B cell (primary cell): ENCODE results near the gene GHR. TPM values are rescaled to one million over a fixed set of nuclear protein-coding genes. Genes with fewer than 3 reads are reported as not detected.

Source experiments
- ATAC-seq: fragments of 200-7000 bp; cut with Tn5 transposase; one replicate; pipeline ENCODE4 v1.10.0; 2021; ENCODE audit warnings: low read depth, mild to moderate bottlenecking, moderate number of reproducible peaks, moderate library complexity
- CTCF ChIA-PET: fragments of 350-600 bp; sonication (Branson Sonifier 250); formaldehyde crosslinking; loops from one replicate; lab custom pipeline; 2021; ENCODE audit warnings: antibody characterized with exemption, inconsistent platforms; lab: Charles Lee
- POLR2A ChIA-PET: fragments of 350-600 bp; sonication (Branson Sonifier 250); formaldehyde crosslinking; loops from one replicate; lab custom pipeline; 2021; ENCODE audit warnings: antibody characterized with exemption; lab: Charles Lee
- DNase-seq: peaks from one replicate; pipeline ENCODE4 v3.0.0; 2013
- H2AFZ ChIP-seq: 2 replicates; pipeline ENCODE4 v1.6.1; 2012; ENCODE audit warnings: mild to moderate bottlenecking, low read depth, low read length; ENCODE audit not compliant: insufficient read depth, poor library complexity, severe bottlenecking
- H3K27ac ChIP-seq, 2 donors: 1 replicate in 1 of 2; 2 replicates in 1 of 2; pipeline ENCODE4 v1.5.1; 2012 to 2013; ENCODE audit warnings: low read length in 2 of 2, mild to moderate bottlenecking in 2 of 2, moderate library complexity in 1 of 2
- H3K27me3 ChIP-seq, 4 experiments: fragments of 200-600 bp in 1 of 4; sonication (generic) in 1 of 4; replicated peaks in 1 of 4; 1 replicate in 2 of 4; 2 replicates in 2 of 4; pipeline versions ENCODE4 v1.6.1 to v1.7.0; 2013 to 2016; ENCODE audit warnings: low read length in 3 of 4, mild to moderate bottlenecking in 2 of 4, mixed read lengths in 1 of 4, moderate library complexity in 1 of 4; ENCODE audit not compliant: insufficient read depth in 4 of 4, control insufficient read depth in 3 of 4; ENCODE audit errors: control extremely low read depth in 1 of 4
- H3K36me3 ChIP-seq, 2 experiments: replicated peaks in 1 of 2; 1 replicate in 1 of 2; 2 replicates in 1 of 2; pipeline versions ENCODE4 v1.6.1 to v1.7.1; 2013; ENCODE audit warnings: low read length in 1 of 2; ENCODE audit not compliant: insufficient read depth in 2 of 2, control insufficient read depth in 1 of 2; ENCODE audit errors: control extremely low read depth in 1 of 2, extremely low read depth in 1 of 2
- H3K4me1 ChIP-seq, 2 donors: fragments of 200-600 bp in 1 of 2; sonication (generic) in 1 of 2; 1 replicate in 1 of 2; 2 replicates in 1 of 2; pipeline versions ENCODE4 v1.5.1 to v1.6.1; 2013 to 2017; ENCODE audit warnings: low read length in 2 of 2; ENCODE audit not compliant: control insufficient read depth in 2 of 2, insufficient read depth in 2 of 2
- H3K4me2 ChIP-seq: replicated peaks from 2 replicates; pipeline ENCODE3; 2012; ENCODE audit warnings: mild to moderate bottlenecking, low read depth, low read length; ENCODE audit not compliant: poor library complexity, severe bottlenecking
- H3K4me3 ChIP-seq, 5 experiments: fragments of 200-600 bp in 1 of 5; sonication (generic) in 1 of 5; 1 replicate in 3 of 5; 2 replicates in 2 of 5; pipeline versions ENCODE4 v1.5.1 to v1.7.0; 2011 to 2016; ENCODE audit warnings: low read length in 4 of 5, mild to moderate bottlenecking in 4 of 5, low read depth in 2 of 5, control low read depth in 1 of 5, moderate library complexity in 1 of 5; ENCODE audit not compliant: insufficient read depth in 1 of 5; ENCODE audit errors: control extremely low read depth in 1 of 5, extremely low read depth in 1 of 5
- H3K79me2 ChIP-seq: fragments of 200-600 bp; sonication (generic); one replicate; pipeline ENCODE4 v1.6.0; 2016; ENCODE audit warnings: low read length; ENCODE audit not compliant: control insufficient read depth, insufficient read depth
- H3K9ac ChIP-seq: fragments of 200-600 bp; sonication (generic); 2 replicates; pipeline ENCODE4 v1.6.1; 2017; ENCODE audit warnings: mild to moderate bottlenecking, low read length, moderate library complexity
- H3K9me3 ChIP-seq, 3 donors: one replicate each; pipeline versions ENCODE4 v1.6.1 to v1.7.1; 2013; ENCODE audit warnings: low read length in 2 of 3; ENCODE audit not compliant: control insufficient read depth in 2 of 3, insufficient read depth in 1 of 3; ENCODE audit errors: control extremely low read depth in 1 of 3
- H4K20me1 ChIP-seq: 2 replicates; pipeline ENCODE4 v1.6.0; 2012; ENCODE audit warnings: mild to moderate bottlenecking, low read length; ENCODE audit not compliant: insufficient read depth, control insufficient read depth, poor library complexity, severe bottlenecking
- H3K27ac Mint-ChIP-seq: one replicate; pipeline ENCODE4 v1.8.0; 2021; ENCODE audit warnings: mixed read lengths
- H3K27me3 Mint-ChIP-seq: one replicate; pipeline ENCODE4 v1.8.0; 2021; ENCODE audit warnings: mixed read lengths
- H3K4me1 Mint-ChIP-seq: one replicate; pipeline ENCODE4 v1.8.0; 2021; ENCODE audit warnings: mixed read lengths
- H3K4me3 Mint-ChIP-seq: one replicate; pipeline ENCODE4 v1.8.0; 2021; ENCODE audit warnings: mixed read lengths
- H3K9me3 Mint-ChIP-seq: one replicate; pipeline ENCODE4 v1.8.0; 2022; ENCODE audit warnings: mixed read lengths; ENCODE audit not compliant: insufficient read depth
- EZH2 ChIP-seq: IDR thresholded peaks from 2 replicates; pipeline ENCODE4 v1.6.1; 2012; ENCODE audit warnings: borderline replicate concordance, low read depth, mild to moderate bottlenecking, moderate library complexity, low read length; ENCODE audit not compliant: insufficient read depth, poor library complexity, severe bottlenecking
- WGBS: methylation state at CpG from one replicate; pipeline ENCODE4 v1.1.5; 2013; ENCODE audit warnings: missing lambda C conversion rate; ENCODE audit not compliant: insufficient coverage; 5-methylcytosine and 5-hydroxymethylcytosine counted together
- intact Hi-C: fragments of 100-400 bp; cut with micrococcal nuclease; formaldehyde crosslinking; loops from one replicate; pipeline ENCODE4 v1.10.0; 2022
- polyA plus RNA-seq: library from polyadenylated mRNA; depleted of rRNA; stranded (reverse); fragments of >200 nt; gene quantifications from 2 replicates; pipeline ENCODE4 v1.2.3, GENCODE V29; 2012
- total RNA-seq, 2 donors: library from RNA; stranded (reverse); fragments of 120-200 nt in 1 of 2; gene quantifications; 1 replicate in 1 of 2; 2 replicates in 1 of 2; pipeline versions ENCODE4 v1.2.3 to v1.2.4, GENCODE V29; 2013 to 2022
- TF ChIP-seq, protein P1 (sequence below): fragments of 200-600 bp; IDR thresholded peaks from one replicate; pipeline ENCODE4 v1.8.0; 2022; ENCODE audit warnings: antibody characterized with exemption, mild to moderate bottlenecking

The GHR gene
- total and polyA plus RNA-seq, 2 donors (not counting 1 experiment from before 2014, with no cell fraction given): not detected

- CTCF ChIA-PET: no interaction called here
- intact Hi-C loops: no loop called here
- H3K4me1 ChIP-seq: no peaks in the 10 kb centered on the region
- H2AFZ ChIP-seq: no peak overlapping the region
- no peak overlapping the region for H3K9ac ChIP-seq
- H3K27ac ChIP-seq: no peak overlapping the region
- Mint-ChIP-seq H3K4me3 (no peak overlapping the region), H3K4me1 (no peaks in the 10 kb centered on the region), H3K9me3 (no peaks in the 10 kb centered on the region), H3K27me3 (no peaks in the 10 kb centered on the region), H3K27ac (no peak overlapping the region)
- H3K36me3 ChIP-seq: no peaks in the 10 kb centered on the region
- TF ChIP-seq EZH2: no peak
- TF ChIP-seq, protein P1, sequence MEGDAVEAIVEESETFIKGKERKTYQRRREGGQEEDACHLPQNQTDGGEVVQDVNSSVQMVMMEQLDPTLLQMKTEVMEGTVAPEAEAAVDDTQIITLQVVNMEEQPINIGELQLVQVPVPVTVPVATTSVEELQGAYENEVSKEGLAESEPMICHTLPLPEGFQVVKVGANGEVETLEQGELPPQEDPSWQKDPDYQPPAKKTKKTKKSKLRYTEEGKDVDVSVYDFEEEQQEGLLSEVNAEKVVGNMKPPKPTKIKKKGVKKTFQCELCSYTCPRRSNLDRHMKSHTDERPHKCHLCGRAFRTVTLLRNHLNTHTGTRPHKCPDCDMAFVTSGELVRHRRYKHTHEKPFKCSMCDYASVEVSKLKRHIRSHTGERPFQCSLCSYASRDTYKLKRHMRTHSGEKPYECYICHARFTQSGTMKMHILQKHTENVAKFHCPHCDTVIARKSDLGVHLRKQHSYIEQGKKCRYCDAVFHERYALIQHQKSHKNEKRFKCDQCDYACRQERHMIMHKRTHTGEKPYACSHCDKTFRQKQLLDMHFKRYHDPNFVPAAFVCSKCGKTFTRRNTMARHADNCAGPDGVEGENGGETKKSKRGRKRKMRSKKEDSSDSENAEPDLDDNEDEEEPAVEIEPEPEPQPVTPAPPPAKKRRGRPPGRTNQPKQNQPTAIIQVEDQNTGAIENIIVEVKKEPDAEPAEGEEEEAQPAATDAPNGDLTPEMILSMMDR: no peak
- no peak overlapping the region for H3K4me3 ChIP-seq
- 92% methylated on average over 2 of the region's 2 CpGs for WGBS
- no peaks in the 10 kb centered on the region for H4K20me1 ChIP-seq
- no peaks in the 10 kb centered on the region for H3K79me2 ChIP-seq
- POLR2A ChIA-PET: no interaction called here
- no peaks in the 10 kb centered on the region for H3K9me3 ChIP-seq
- no peaks in the 10 kb centered on the region for H3K27me3 ChIP-seq
- no peak overlapping the region for H3K4me2 ChIP-seq
- ATAC-seq (no peak), DNase-seq (no peak)
These were observed 20.0 kb upstream of the GHR start for GRCh38 chr5:42403236-42403635.

DNA sequence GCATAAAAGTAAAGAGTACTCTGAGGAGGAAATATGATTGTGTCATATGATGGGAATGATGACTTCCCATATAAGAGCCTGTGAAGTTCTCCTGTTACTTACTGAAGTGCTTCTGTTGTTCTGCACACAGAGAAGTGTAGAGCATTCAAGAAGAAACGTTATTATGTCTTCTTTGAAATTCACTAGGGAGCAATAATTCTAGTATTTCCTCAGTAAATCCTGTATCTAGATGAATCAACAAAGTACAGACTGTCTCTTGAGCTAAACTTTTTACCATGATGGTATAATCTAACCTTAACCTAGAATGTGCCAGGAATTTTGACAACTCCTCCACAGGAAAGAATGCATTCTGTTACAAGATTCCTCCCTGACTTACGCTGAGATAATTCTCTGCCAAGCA, 18.9 kb upstream of the GHR start:
- no peak overlapping the region for H3K4me3 ChIP-seq
- Mint-ChIP-seq H3K27ac (no peak overlapping the region), H3K4me3 (no peak overlapping the region), H3K27me3 (no peaks in the 10 kb centered on the region), H3K9me3 (no peaks in the 10 kb centered on the region), H3K4me1 (no peaks in the 10 kb centered on the region)
- H3K27ac ChIP-seq: no peak overlapping the region
- no peaks in the 10 kb centered on the region for H3K79me2 ChIP-seq
- H3K9ac ChIP-seq: no peak overlapping the region
- WGBS: no CpG with 5 or more reads among the region's 2 CpGs
- H4K20me1 ChIP-seq: no peaks in the 10 kb centered on the region
- ATAC-seq (no peak), DNase-seq (no peak)
- intact Hi-C loops: no loop called here
- H3K4me2 ChIP-seq: no peak overlapping the region
- H3K27me3 ChIP-seq: no peaks in the 10 kb centered on the region
- no peaks in the 10 kb centered on the region for H3K4me1 ChIP-seq
- H2AFZ ChIP-seq: no peak overlapping the region
- ChIA-PET POLR2A (no interaction called here), CTCF (no interaction called here)
- no peak for TF ChIP-seq EZH2
- TF ChIP-seq, protein P1: no peak
- no peaks in the 10 kb centered on the region for H3K9me3 ChIP-seq
- H3K36me3 ChIP-seq: no peaks in the 10 kb centered on the region
